Lower lobe of right lung (tissue), 2 donors: Measurements from ENCODE around the gene ZBTB45. TPM values are rescaled to one million over a fixed set of nuclear protein-coding genes. Genes with fewer than 3 reads are reported as not detected.
A peak's percentile ranks its signal among the peaks of the same experiment; 100 is the strongest.

Experiments used
- ATAC-seq, 2 donors: fragments of 200-7000 bp; cut with Tn5 transposase; one replicate each; pipeline ENCODE4 v1.9.1; 2020 to 2022; ENCODE audit warnings: mild to moderate bottlenecking in 2 of 2, moderate library complexity in 2 of 2
- DNase-seq: peaks from one replicate; pipeline ENCODE4 v3.0.0-alpha.2; 2020
- H3K27ac ChIP-seq: fragments of 200-600 bp; one replicate; pipeline ENCODE4 v1.8.0; 2022
- H3K27me3 ChIP-seq: fragments of 200-600 bp; one replicate; pipeline ENCODE4 v1.8.0; 2022; ENCODE audit warnings: low read depth
- H3K36me3 ChIP-seq: fragments of 200-600 bp; one replicate; pipeline ENCODE4 v1.8.0; 2022; ENCODE audit warnings: mild to moderate bottlenecking
- H3K4me1 ChIP-seq: fragments of 200-600 bp; one replicate; pipeline ENCODE4 v1.8.0; 2022
- H3K4me3 ChIP-seq: fragments of 200-600 bp; one replicate; pipeline ENCODE4 v1.8.0; 2022; ENCODE audit warnings: mild to moderate bottlenecking
- H3K9me3 ChIP-seq: fragments of 200-600 bp; one replicate; pipeline ENCODE4 v1.8.0; 2022
- CTCF ChIP-seq: fragments of 200-600 bp; IDR thresholded peaks from one replicate; pipeline ENCODE4 v1.8.0; 2022; ENCODE audit warnings: antibody characterized with exemption, mild to moderate bottlenecking
- intact Hi-C: fragments of 100-400 bp; cut with DNase I; formaldehyde crosslinking; loops from one replicate; pipeline ENCODE4 v1.11.0; 2022
- total RNA-seq: library from RNA; stranded (reverse); fragmentation: NEBNext Ultra II Directional; extraction: Animal tissue kit (Norgen Biotek cat#: 25700); gene quantifications from one replicate; pipeline ENCODE4 v1.2.1, GENCODE V29; 2021
- donor health status: DM: no; HTN: yes; CAD: no; lungs with severe emphysema.

The ZBTB45 gene
- total RNA-seq, 1 donor from 2014 or later: 14.1 TPM

- Histone ChIP-seq H3K36me3 (peaks cover 47% of the 10 kb centered on the region), H3K27ac (peak overlapping the region; percentile 99), H3K4me3 (no peak overlapping the region), H3K27me3 (no peaks in the 10 kb centered on the region), H3K9me3 (no peaks in the 10 kb centered on the region), H3K4me1 (peaks cover 39% of the 10 kb centered on the region)
- intact Hi-C loops: no loop called here
- no peak for DNase-seq
- no peak for TF ChIP-seq CTCF
- ATAC-seq: no peak
Measured at GRCh38 chr19:58555920-58556621, 36.5 kb upstream of the ZBTB45 start.

GRCh38 chr19:58555369-58555885 lies 35.8 kb upstream of the ZBTB45 start:
- Histone ChIP-seq H3K27ac (peak overlapping the region; percentile 95), H3K4me3 (peak overlapping the region; percentile 91), H3K4me1 (peaks cover 39% of the 10 kb centered on the region), H3K27me3 (no peaks in the 10 kb centered on the region), H3K36me3 (peaks cover 54% of the 10 kb centered on the region), H3K9me3 (no peaks in the 10 kb centered on the region)
- ATAC-seq (no peak), DNase-seq (no peak)
- intact Hi-C loops: no loop called here
- TF ChIP-seq CTCF: no peak

- Histone ChIP-seq H3K36me3 (peaks cover 61% of the 10 kb centered on the region), H3K4me1 (peaks cover 39% of the 10 kb centered on the region), H3K4me3 (peak within 1 kb of the TSS; percentile 91), H3K27ac (peak within 1 kb of the TSS; percentile 95), H3K27me3 (no peaks in the 10 kb centered on the region), H3K9me3 (no peaks in the 10 kb centered on the region)
- ATAC-seq: peak; percentile 60 to 72
- no peak for TF ChIP-seq CTCF
- intact Hi-C loops: no loop called here
- peak; percentile 99 for DNase-seq
Measured at GRCh38 chr19:58554494-58555368, 35.1 kb upstream of the ZBTB45 start, which contains the start of gene CHMP2A. Gene CHMP2A, minus strand, starts transcription at chr19:58555105. Its CDS starts 893 bp downstream, at chr19:58554212.

- DNase-seq (no peak), ATAC-seq (no peak)
- intact Hi-C loops: no loop called here
- TF ChIP-seq CTCF: no peak
- peak overlapping the region; percentile 91 for H3K4me3 ChIP-seq
- no peaks in the 10 kb centered on the region for H3K9me3 ChIP-seq
- H3K27ac ChIP-seq: peak overlapping the region; percentile 95
- H3K4me1 ChIP-seq: peaks cover 39% of the 10 kb centered on the region
- H3K27me3 ChIP-seq: no peaks in the 10 kb centered on the region
- peaks cover 69% of the 10 kb centered on the region for H3K36me3 ChIP-seq
Measured at GRCh38 chr19:58553799-58554493, 34.3 kb upstream of the ZBTB45 start.

- Histone ChIP-seq H3K9me3 (no peaks in the 10 kb centered on the region), H3K27ac (no peak overlapping the region), H3K4me3 (no peak overlapping the region), H3K36me3 (peaks cover 81% of the 10 kb centered on the region), H3K27me3 (no peaks in the 10 kb centered on the region), H3K4me1 (peaks cover 39% of the 10 kb centered on the region)
- no peak for TF ChIP-seq CTCF
- intact Hi-C loops: no loop called here
- ATAC-seq (no peak), DNase-seq (no peak)
Measured at GRCh38 chr19:58552655-58553054, 33.0 kb upstream of the ZBTB45 start.
